CD4-positive, alpha-beta T cell treated with Interleukin-10 for 1 hour (primary cell): ENCODE data around the gene OPRD1.

Experiments
- DNase-seq: peaks from one replicate; pipeline ENCODE4 v3.0.0-alpha.2; 2020

Gene OPRD1

DNA sequence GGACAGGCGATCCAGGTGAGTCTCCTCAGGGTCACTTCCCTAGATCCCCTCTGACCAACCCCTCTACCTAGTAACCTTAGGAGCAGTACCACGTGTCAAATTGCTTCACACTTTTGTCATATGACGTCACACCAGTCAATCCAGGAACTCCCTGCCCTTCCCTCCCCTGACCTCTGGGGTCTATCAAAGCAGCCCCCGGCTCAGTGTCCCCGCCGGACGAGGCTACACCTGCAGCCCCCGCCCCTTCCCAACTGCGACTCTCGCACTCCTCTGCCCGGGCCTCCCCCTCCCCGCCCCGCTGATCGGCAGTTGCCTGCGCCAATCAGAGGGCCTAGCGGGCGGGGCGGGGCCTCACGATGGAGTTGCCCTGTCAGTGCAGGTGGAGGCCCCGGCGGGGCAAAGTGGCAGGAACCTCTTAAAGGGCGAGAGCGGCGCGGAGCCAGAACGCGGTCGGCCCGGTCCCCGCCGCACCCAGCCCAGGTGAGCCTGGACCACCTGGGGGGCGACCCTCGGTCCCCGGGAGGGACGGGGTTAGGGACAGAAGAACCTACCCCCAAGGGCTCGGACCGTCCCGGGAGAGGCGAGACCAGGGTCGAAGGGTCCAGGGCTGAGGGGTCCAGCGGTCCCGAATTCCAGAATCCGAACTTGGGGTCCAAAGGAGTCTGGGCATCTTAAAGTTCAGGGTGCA lies 74.9 kb downstream of the OPRD1 start:
- peak; percentile 92 for DNase-seq

GRCh38 chr1:28887419-28887834 lies 75.5 kb downstream of the OPRD1 start:
- DNase-seq = peak; percentile 79

DNA sequence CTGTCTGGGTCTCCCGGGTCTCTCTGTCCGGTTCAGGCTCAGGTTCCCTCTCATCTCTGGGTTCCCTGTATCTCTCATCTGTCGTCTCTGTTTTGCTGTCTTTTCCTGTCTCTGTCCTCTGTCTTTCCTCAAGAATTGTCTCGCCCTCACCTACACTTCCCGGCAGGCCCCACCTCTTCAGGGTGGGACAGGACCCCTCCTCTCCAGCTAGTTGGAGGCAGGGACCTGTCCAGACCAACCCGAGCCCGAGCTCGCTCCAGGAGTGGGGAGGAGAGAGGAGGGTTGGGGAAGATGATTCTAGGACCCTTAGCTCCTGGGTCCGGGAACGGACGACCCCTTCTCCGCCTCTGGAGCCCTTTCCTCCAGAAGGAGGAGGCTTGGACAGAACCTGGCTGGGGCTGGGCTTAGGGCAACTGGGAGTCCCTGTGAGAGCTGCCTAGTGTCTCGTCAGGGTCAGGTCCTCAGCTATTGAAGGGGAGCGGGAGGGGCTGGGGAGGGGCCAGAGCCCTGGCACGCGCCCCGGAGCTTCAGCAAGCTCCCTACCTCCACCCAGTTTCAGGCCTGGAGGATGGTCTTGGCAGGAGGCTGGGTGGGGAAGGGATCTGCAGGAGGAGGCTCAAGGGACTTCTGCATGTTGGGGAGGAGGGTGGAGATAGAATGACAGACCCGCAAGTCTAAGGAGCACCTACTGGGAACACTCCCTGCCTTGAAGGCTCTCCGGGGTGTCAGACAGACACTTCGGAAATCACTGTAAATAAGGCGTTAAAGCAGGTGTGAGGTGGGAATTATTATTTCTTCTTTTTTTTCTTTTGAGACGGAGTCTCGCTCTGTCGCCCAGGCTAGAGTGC lies 76.1 kb downstream of the OPRD1 start:
- no peak for DNase-seq

GRCh38 chr1:28888915-28889314 lies 76.9 kb downstream of the OPRD1 start:
- DNase-seq = no peak

DNA sequence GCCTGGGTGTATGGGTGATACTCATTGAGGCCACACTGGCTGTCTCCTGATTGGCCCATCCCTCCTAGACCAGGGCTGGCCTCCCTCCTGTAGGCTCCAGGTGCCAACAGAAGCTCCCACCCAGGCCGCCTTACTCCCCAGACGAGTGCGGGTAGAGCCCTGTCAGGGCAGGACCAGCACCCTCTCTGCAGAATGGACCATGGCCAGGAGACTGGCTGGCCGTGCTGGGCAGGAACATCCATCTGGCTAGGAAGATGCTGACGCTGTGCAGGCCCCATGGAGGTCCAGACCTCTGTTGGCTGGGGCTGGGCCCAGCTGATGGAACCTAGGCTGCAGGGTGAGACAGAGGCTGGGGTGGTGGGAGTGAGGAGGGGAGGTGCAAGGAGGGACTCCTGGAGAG lies 77.4 kb downstream of the OPRD1 start:
- DNase-seq = no peak

DNA sequence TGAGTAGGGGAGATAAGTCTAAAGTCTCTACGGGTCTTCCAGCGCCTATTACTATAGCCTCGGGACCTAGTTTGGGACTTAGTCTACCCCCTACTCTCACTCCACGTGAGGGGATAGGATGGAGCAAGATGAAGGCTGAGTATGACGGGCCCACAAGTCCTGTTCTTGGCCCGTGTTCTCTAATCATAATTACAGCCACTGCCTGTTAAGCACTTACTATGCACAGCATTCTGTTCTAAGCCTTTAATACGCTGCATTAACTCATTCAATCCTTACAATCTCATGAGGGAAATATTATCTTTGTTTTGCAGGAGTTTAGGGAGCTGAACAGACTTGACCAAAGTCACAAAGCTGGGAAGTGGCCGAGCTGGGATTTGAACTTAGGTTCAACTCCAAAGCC lies 78.5 kb downstream of the OPRD1 start:
- DNase-seq = no peak

GRCh38 chr1:28890836-28891235 lies 78.9 kb downstream of the OPRD1 start:
- no peak for DNase-seq

- DNase-seq = no peak
Measured at GRCh38 chr1:28891256-28891655, 79.3 kb downstream of the OPRD1 start.

DNA sequence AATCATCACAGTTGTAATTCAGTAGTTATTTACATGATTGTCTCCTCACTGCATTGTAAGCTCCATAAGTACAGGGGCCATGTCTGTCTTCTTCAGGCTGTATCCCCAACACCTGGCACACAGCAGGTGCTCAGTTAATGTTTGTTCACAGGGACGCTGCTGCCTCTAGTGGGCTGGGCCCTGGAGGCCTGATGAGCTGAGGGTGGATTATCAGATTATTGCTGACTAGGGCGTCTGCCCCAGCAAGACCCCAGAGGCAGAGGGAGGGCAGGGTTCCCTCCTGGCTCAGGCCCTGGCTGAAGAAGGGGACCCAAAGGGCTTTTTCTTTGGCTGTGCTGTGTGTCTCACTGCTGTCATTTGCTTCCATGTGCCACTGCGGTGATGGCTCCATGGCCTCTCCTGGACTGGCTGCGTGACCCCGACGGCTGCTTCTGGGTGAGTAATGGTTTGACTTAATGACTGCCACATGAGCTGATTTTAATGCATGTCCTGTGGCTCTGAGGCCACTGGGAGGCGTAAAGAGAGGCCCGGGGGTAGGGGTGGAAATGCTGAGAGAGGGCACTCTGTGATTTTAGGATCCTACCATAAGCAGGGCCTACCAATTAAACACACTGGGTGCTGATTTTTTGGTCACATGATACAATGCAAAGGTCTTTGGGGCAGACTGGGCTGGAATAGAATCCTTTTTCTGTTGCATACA lies 81.6 kb downstream of the OPRD1 start:
- DNase-seq = peak; percentile 39

DNA sequence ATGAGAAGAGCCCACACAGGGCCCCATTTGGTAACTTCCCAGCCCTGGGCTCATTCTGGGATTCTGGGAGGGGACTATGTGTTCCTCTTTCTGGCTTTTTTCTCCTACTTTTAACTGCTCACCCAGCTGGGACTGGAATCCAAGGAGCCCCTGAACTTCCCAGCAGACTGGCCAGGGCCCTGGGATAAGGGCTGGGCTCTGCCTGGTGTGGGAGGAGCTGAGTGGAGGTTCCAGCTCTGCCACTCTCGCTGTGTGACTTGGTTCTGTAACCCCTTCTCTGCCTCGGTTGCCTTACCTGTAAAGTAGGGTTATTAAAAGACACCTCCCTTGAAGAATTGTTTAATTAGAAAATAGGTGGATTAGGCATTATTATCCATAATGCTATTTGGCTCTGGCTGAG lies 82.8 kb downstream of the OPRD1 start:
- no peak for DNase-seq

DNA sequence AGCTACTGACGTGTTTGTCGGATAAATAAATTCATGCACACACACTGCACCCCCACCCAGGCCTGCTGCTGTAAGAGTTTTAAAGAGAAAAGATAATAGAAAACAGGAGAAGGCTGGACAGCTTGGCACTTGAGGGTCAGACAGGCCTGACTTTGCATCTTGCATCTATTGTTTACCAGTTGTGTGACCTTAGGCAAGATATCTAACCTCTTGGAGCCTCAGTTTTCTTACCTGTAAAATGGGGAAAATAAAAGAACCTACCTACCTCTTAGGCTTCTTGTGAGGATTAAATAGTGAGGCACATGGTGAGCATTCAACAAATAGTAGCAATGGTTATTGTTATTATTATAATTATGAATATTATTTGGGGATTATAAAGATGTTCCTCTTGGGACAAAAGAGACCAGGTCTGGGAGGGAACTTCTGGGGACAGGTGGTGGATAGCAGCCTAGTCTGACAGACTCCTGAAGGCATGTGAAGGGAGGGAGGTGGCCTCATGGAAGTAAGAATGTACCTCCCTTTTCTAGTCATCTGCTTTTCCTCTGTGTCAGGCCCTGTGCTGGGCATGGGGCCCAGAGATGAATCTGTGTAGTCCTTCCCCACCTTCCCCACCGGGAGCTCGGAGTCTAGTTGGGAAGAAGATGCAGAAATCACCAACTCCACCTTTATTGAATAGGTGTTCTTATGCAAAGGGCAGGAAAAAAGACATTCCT lies 84.1 kb downstream of the OPRD1 start:
- DNase-seq = no peak

- no peak for DNase-seq
Measured at GRCh38 chr1:28896609-28896986, 84.6 kb downstream of the OPRD1 start.

DNA sequence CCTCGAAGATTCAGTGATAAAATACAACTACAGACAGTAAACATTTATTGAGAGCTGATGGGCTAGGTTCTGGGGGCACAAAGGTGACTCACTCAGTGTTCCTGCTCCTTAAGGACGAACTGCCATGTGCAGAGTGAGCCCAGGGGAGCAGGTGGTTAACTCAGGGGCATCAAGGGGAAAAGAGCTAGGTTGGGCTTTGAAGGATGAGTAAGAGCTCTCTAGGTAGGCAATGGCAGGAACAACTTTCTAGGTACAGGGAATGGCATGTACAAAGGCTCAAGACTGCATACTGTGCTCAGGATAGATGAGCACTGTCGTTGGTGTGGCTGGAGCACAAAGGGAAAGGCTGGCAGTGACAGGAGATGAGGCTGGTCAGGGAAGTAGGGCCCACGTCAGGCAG lies 85.8 kb downstream of the OPRD1 start:
- DNase-seq = no peak

DNA sequence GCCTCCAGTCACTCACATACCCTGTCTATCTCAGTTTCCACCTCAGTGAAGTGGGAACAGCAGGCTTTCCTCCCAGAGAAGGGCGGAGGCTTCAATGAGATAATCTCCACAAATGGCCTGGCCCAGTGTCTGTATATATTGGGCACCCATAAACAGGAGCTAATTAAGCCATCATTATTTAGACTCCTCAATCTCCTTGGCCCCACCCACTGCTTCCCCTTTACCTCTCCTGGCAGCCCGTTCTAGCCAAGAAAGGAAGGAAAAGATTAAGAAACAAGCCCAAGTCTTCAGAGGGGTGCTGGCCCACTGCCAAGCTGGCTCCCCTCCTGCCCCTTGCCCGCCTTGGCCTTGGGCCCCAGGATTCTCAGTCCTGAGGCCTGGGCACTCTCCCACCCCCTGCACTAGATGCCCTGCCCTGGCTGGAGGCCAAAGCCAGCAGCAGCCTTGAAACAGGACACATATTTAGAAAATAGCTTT lies 86.5 kb downstream of the OPRD1 start:
- no peak for DNase-seq

GRCh38 chr1:28899267-28899666 lies 87.3 kb downstream of the OPRD1 start:
- no peak for DNase-seq

- DNase-seq = no peak
Measured at GRCh38 chr1:28900562-28900961, 88.6 kb downstream of the OPRD1 start.

GRCh38 chr1:28902738-28903137 lies 90.8 kb downstream of the OPRD1 start:
- DNase-seq = no peak

DNA sequence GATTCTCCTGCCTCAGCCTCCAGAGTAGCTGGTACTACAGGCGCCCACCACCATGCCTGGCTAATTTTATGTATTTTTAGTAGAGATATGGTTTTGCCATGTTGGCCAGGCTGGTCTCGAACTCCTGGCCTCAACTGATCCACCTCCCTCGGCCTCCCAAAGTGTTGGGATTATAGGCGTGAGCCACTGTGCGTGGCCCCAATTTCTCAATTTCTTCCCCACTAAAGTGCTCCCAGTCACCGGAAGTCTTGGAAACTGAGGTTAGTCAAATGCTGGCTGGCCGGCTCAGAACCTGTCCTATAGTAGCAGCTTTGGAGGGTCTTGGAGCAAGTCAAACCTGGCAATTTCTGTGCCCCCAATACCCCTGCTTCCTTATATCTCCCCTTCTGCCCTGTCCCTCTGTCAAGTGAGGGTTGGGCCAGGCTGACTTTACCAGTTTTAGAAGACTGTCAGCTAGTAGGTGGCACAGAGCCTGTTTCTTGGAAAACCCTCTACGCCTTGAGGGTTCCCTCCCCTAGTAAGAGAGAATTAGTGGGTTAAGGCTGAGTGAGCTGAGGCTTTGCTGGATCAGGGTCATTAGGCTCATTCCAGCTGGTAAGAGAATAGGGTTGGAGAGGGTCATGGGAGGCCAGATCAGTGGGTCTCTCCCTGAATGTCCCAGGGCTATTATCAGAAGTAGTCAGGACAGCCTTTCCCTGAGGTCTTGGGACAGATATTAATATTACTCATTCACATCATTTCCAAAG lies 94.1 kb downstream of the OPRD1 start:
- no peak for DNase-seq

GRCh38 chr1:28909198-28909597 lies 97.2 kb downstream of the OPRD1 start:
- DNase-seq = no peak

DNA sequence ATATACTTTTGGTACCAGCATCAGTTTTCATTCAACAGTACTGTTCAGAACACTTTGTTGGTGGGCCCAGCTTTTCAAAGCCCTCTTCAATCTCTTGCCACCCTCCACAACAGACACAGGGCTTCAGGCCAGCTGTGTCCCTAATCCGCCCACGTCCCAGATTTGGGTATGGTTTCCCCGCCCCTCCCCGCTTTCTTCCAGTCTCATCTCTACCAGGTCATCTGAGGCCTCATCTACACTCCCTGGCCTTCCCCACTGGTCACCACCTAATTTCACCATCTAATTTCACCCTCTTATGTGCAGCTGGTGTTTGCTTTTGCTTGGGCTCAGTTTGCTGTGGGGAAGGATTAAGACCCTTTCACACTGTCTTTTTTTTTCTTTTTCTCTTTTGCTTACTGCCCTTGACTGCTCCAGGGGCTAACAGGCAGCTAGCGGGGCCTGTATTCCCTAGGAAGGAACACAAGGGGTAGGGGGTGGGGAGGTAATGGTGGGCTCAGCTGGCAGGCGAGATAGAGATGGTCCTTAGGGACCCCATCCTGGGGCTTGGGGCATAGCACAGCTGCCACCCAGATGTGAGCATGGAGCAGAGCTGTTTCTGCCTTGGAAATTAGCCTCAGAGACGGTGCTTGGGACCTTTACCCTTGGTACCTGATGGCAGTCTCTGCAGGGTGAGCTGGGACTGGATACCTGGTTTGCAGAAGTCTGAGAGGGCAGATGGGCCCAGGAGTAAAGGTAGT lies 98.6 kb downstream of the OPRD1 start:
- no peak for DNase-seq

GRCh38 chr1:28913786-28914227 lies 101.8 kb downstream of the OPRD1 start:
- no peak for DNase-seq
